Astrocyte (in vitro differentiated cells and primary cell): ENCODE measurements around the gene RPRD1B. TPM values are rescaled to one million over a fixed set of nuclear protein-coding genes. Genes with fewer than 3 reads are reported as not detected.

ENCODE experiments used
- DNase-seq: peaks from one replicate; pipeline ENCODE4 v3.0.0-alpha.2; 2010; ENCODE audit warnings: low read depth
- FAIRE-seq: peaks from 2 replicates; lab custom pipeline; 2011; peaks lifted over from hg19 to GRCh38; lab: Jason Lieb, UNC
- H2AFZ ChIP-seq: 2 replicates; pipeline ENCODE4 v1.6.0; 2012; ENCODE audit warnings: low read depth, low read length, inconsistent platforms
- H3K27ac ChIP-seq: 2 replicates; pipeline ENCODE4 v1.5.1; 2011; ENCODE audit warnings: low read depth, low read length, inconsistent platforms
- H3K27me3 ChIP-seq: 2 replicates; pipeline ENCODE4 v1.6.0; 2011; ENCODE audit warnings: low read length, inconsistent platforms; ENCODE audit not compliant: insufficient read depth
- H3K36me3 ChIP-seq: 2 replicates; pipeline ENCODE4 v1.5.1; 2011; ENCODE audit warnings: low read length, inconsistent platforms; ENCODE audit not compliant: insufficient read depth
- H3K4me1 ChIP-seq: 2 replicates; pipeline ENCODE4 v1.5.1; 2011; ENCODE audit warnings: low read length, inconsistent platforms; ENCODE audit not compliant: insufficient read depth
- H3K4me2 ChIP-seq: 2 replicates; pipeline ENCODE4 v1.6.0; 2012; ENCODE audit warnings: low read length, inconsistent platforms
- H3K4me3 ChIP-seq: 2 replicates; pipeline ENCODE4 v1.5.1; 2011; ENCODE audit warnings: low read depth, mild to moderate bottlenecking, low read length, inconsistent platforms; ENCODE audit not compliant: insufficient read depth
- H3K79me2 ChIP-seq: 2 replicates; pipeline ENCODE4 v1.6.0; 2012; ENCODE audit warnings: mild to moderate bottlenecking, low read length, inconsistent platforms; ENCODE audit not compliant: insufficient read depth
- H3K9ac ChIP-seq: 2 replicates; pipeline ENCODE4 v1.6.0; 2012; ENCODE audit warnings: mild to moderate bottlenecking, low read length, inconsistent platforms
- H3K9me3 ChIP-seq: 2 replicates; pipeline ENCODE4 v1.5.1; 2012; ENCODE audit warnings: low read depth, mild to moderate bottlenecking, low read length, inconsistent platforms; ENCODE audit not compliant: insufficient read depth
- H4K20me1 ChIP-seq: 2 replicates; pipeline ENCODE4 v1.6.0; 2012; ENCODE audit warnings: low read length, inconsistent platforms; ENCODE audit not compliant: insufficient read depth
- H3K27ac Mint-ChIP-seq: one replicate; pipeline ENCODE4 v1.8.0; 2021; ENCODE audit warnings: mild to moderate bottlenecking, mixed read lengths; ENCODE audit not compliant: unreplicated experiment
- H3K27me3 Mint-ChIP-seq: one replicate; pipeline ENCODE4 v1.8.0; 2021; ENCODE audit warnings: low read depth, mixed read lengths; ENCODE audit not compliant: unreplicated experiment
- H3K36me3 Mint-ChIP-seq: one replicate; pipeline ENCODE4 v1.8.0; 2021; ENCODE audit warnings: low read depth, mixed read lengths; ENCODE audit not compliant: unreplicated experiment
- H3K4me1 Mint-ChIP-seq: one replicate; pipeline ENCODE4 v1.8.0; 2021; ENCODE audit warnings: low read depth, mixed read lengths; ENCODE audit not compliant: unreplicated experiment
- H3K4me3 Mint-ChIP-seq: one replicate; pipeline ENCODE4 v1.8.0; 2021; ENCODE audit warnings: mild to moderate bottlenecking, moderate library complexity, mixed read lengths; ENCODE audit not compliant: unreplicated experiment
- H3K9me3 Mint-ChIP-seq: one replicate; pipeline ENCODE4 v1.8.0; 2021; ENCODE audit warnings: mild to moderate bottlenecking, mixed read lengths; ENCODE audit not compliant: unreplicated experiment
- EZH2 ChIP-seq: IDR thresholded peaks from 2 replicates; pipeline ENCODE4 v1.6.1; 2012; ENCODE audit warnings: mild to moderate bottlenecking, low read length, inconsistent platforms; ENCODE audit not compliant: insufficient read depth
- total RNA-seq: library from RNA; stranded (reverse); gene quantifications from 2 replicates; pipeline ENCODE4 v1.2.1, GENCODE V29; 2021
- TF ChIP-seq, protein P1 (sequence below): IDR thresholded peaks from 2 replicates; pipeline ENCODE4 v1.5.1; 2011; ENCODE audit warnings: low read depth, mild to moderate bottlenecking, inconsistent platforms, low read length, moderate library complexity; ENCODE audit not compliant: insufficient read depth

Gene RPRD1B
- total RNA-seq, 1 donor from 2014 or later = 20.7 TPM

DNA sequence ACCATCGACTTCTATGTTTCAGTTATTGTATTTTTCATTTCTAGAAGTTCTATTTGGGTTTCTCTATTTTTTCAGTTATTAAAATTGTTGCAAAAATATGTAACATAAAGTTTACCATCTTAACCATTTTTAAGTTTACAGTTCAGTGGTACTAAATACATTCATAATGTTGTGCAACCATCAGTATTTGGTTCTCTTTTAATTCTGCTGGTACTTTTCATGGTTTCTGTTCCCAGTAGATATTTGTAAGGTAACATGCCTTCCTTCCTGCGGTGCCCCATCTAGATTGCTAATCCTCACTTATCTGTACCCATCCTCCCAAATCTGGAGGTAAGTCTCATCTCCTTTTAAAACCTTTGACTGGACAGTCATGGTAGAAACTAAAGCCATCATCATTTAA is 83.7 kb downstream of the RPRD1B start:
- Histone ChIP-seq H3K36me3 (no peaks in the 10 kb centered on the region), H3K27ac (peak overlapping the region; percentile 28), H3K79me2 (no peaks in the 10 kb centered on the region), H3K4me2 (no peak overlapping the region), H3K9me3 (no peaks in the 10 kb centered on the region), H2AFZ (no peak overlapping the region), H3K4me3 (no peak overlapping the region), H3K4me1 (peaks cover 10% of the 10 kb centered on the region), H3K9ac (no peak overlapping the region), H4K20me1 (no peaks in the 10 kb centered on the region), H3K27me3 (no peaks in the 10 kb centered on the region)
- TF ChIP-seq, protein P1, sequence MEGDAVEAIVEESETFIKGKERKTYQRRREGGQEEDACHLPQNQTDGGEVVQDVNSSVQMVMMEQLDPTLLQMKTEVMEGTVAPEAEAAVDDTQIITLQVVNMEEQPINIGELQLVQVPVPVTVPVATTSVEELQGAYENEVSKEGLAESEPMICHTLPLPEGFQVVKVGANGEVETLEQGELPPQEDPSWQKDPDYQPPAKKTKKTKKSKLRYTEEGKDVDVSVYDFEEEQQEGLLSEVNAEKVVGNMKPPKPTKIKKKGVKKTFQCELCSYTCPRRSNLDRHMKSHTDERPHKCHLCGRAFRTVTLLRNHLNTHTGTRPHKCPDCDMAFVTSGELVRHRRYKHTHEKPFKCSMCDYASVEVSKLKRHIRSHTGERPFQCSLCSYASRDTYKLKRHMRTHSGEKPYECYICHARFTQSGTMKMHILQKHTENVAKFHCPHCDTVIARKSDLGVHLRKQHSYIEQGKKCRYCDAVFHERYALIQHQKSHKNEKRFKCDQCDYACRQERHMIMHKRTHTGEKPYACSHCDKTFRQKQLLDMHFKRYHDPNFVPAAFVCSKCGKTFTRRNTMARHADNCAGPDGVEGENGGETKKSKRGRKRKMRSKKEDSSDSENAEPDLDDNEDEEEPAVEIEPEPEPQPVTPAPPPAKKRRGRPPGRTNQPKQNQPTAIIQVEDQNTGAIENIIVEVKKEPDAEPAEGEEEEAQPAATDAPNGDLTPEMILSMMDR = no peak
- TF ChIP-seq EZH2 = no peak
- Mint-ChIP-seq H3K36me3 (no peaks in the 10 kb centered on the region), H3K9me3 (no peaks in the 10 kb centered on the region), H3K4me1 (peaks cover 30% of the 10 kb centered on the region), H3K27me3 (no peaks in the 10 kb centered on the region), H3K4me3 (peak overlapping the region; percentile 40), H3K27ac (peak overlapping the region; percentile 85)
- no peak for FAIRE-seq
- DNase-seq = no peak

DNA sequence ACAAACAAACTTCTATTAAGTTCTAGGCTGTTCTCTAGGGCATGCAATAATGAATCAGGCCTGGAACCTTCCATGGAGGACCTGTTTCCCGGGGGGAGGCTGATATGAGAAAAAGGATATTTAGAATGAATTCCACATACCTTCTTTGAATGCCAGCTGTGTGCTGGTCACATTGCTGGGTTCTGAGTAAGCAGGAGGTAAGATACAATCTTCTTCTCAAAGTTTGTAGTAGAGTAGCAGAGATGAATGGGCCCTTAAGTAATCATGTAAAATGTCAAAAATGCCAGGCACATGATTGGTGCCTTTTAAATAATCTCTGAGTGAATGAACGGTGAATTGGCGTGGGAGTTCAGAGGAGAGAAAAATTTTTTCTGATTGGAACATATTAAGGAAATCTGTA is 84.1 kb downstream of the RPRD1B start:
- H3K27me3 ChIP-seq = no peaks in the 10 kb centered on the region
- peak overlapping the region; percentile 28 for H3K27ac ChIP-seq
- no peaks in the 10 kb centered on the region for H3K36me3 ChIP-seq
- TF ChIP-seq, protein P1 = no peak
- no peak for TF ChIP-seq EZH2
- peak overlapping the region; percentile 11 for H3K4me2 ChIP-seq
- Mint-ChIP-seq H3K4me1 (peaks cover 32% of the 10 kb centered on the region), H3K36me3 (no peaks in the 10 kb centered on the region), H3K27me3 (no peaks in the 10 kb centered on the region), H3K4me3 (peak overlapping the region; percentile 40), H3K9me3 (no peaks in the 10 kb centered on the region), H3K27ac (peak overlapping the region; percentile 84)
- H3K4me3 ChIP-seq = no peak overlapping the region
- no peaks in the 10 kb centered on the region for H3K9me3 ChIP-seq
- no peak overlapping the region for H3K9ac ChIP-seq
- DNase-seq (peak; percentile 94), FAIRE-seq (no peak)
- no peaks in the 10 kb centered on the region for H3K79me2 ChIP-seq
- no peaks in the 10 kb centered on the region for H4K20me1 ChIP-seq
- no peak overlapping the region for H2AFZ ChIP-seq
- H3K4me1 ChIP-seq = peaks cover 10% of the 10 kb centered on the region

DNA sequence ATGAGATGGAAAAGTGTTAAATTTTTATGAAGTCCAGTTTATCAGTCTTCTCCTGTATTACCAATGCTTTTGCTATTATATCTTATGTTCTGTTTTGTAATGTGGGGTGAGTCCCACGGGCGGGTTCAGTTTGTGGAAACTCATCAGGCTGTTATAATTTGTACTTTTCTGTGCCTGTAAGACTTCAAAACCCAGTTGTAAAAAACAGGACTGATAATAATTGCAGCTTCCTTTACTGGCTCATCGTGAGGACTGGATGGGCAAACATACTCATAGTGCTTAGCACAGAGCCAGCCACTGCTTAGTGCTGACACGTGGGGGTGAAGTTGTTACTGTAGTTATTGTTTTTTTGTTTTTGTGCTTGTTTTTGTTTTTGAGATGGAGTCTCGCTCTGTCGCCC is 85.9 kb downstream of the RPRD1B start:
- Histone ChIP-seq H3K79me2 (no peaks in the 10 kb centered on the region), H3K27me3 (no peaks in the 10 kb centered on the region), H3K9ac (no peak overlapping the region), H3K9me3 (no peaks in the 10 kb centered on the region), H3K27ac (no peak overlapping the region), H3K4me2 (no peak overlapping the region), H3K4me3 (no peak overlapping the region), H3K4me1 (peaks cover 13% of the 10 kb centered on the region), H3K36me3 (no peaks in the 10 kb centered on the region), H4K20me1 (no peaks in the 10 kb centered on the region), H2AFZ (no peak overlapping the region)
- no peak overlapping the region for H3K4me3 Mint-ChIP-seq
- no peak for DNase-seq
- no peaks in the 10 kb centered on the region for H3K27me3 Mint-ChIP-seq
- H3K9me3 Mint-ChIP-seq = no peaks in the 10 kb centered on the region
- H3K27ac Mint-ChIP-seq = peak overlapping the region; percentile 31
- H3K4me1 Mint-ChIP-seq = peaks cover 34% of the 10 kb centered on the region
- no peak for FAIRE-seq
- H3K36me3 Mint-ChIP-seq = no peaks in the 10 kb centered on the region
- no peak for TF ChIP-seq EZH2
- TF ChIP-seq, protein P1 = no peak
